ENCODE data around the gene ERG. TPM values are rescaled to one million over a fixed set of nuclear protein-coding genes. Genes with fewer than 3 reads are reported as not detected.

ERG gene
- total RNA-seq, 2 donors from 2014 or later: not detected

DNA sequence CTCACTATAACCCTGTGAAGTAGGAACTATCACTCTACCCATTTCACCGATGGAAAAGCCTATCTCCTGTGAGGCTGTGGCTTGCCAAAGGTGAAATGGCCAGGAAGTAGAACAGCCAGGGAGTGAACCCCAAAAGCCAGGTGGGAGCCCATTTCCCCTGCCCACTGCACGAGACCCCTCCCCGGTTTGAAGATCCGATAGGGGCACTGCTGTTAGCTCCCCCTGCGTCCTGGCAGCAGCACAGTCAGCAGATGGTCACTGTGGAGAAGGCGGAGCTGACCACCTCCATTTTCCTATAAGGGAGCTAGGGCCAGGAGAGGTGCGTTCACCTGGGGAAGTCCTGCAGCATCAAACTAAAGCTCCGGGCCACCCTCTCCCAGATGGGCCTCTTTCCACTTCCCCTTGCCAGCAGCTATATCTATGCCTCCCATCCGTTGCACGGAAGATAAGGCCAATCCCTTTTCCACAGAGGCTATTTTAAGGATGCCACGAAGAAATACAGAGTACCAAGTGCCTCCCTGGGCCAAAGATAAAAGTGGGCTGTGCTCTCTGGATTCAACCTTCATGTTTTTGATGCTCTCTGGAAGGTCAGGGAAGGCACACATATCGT, 7.8 kb downstream of the ERG start:
- Mint-ChIP-seq H3K9me3 (no peaks in the 10 kb centered on the region), H3K27me3 (peaks cover 26% of the 10 kb centered on the region), H3K36me3 (ENCODE audit: low read depth) (no peaks in the 10 kb centered on the region), H3K4me1 (no peaks in the 10 kb centered on the region), H3K27ac (no peak overlapping the region), H3K4me3 (no peak overlapping the region)
- ATAC-seq (replicated peaks): no peak

DNA sequence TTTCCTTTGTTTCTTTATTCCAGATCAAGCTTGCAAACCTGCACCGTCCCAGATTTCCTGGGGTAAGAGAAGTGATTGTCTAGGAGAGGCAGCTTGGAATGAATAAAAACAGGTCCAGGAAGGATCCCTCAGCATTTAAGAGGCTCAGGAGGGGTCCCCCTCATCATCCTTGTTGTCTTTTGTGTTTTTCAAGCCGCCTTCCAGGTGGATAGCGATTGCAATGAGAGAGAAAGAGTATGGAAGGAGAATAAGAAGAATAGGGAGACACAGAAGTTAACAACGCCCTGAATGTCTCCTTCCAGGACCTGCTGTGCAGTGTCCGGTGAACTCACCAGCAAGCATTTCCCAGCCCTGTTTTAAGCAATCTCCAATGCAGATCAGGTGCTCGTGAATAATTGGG, 8.5 kb downstream of the ERG start:
- no peaks in the 10 kb centered on the region for H3K9me3 Mint-ChIP-seq
- no peak for ATAC-seq (replicated peaks)
- no peaks in the 10 kb centered on the region for H3K4me1 Mint-ChIP-seq
- no peak overlapping the region for H3K27ac Mint-ChIP-seq
- peaks cover 20% of the 10 kb centered on the region for H3K27me3 Mint-ChIP-seq
- no peak overlapping the region for H3K4me3 Mint-ChIP-seq
- H3K36me3 Mint-ChIP-seq (ENCODE audit: low read depth): no peaks in the 10 kb centered on the region

DNA sequence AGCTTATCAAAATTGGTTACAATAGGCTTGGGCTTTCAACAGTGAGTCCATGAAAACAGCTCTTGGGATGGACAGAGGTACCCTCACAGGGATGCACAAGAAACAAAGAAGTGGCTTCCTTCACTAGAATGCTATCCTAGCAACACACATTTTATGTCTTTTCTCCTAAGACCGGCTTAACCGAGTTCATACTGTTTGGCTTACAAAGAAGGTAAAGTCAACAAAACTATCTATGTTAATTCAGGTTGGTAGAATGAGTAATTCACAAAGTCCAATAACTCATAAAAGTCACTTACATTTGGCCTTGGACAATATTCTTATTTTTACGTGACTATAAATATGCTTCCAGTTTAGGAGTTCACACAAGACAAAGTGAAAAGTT, 9.0 kb downstream of the ERG start:
- Mint-ChIP-seq H3K9me3 (no peaks in the 10 kb centered on the region), H3K4me1 (no peaks in the 10 kb centered on the region), H3K27ac (no peak overlapping the region), H3K36me3 (ENCODE audit: low read depth) (no peaks in the 10 kb centered on the region), H3K27me3 (peaks cover 22% of the 10 kb centered on the region), H3K4me3 (no peak overlapping the region)
- ATAC-seq (replicated peaks): no peak

DNA sequence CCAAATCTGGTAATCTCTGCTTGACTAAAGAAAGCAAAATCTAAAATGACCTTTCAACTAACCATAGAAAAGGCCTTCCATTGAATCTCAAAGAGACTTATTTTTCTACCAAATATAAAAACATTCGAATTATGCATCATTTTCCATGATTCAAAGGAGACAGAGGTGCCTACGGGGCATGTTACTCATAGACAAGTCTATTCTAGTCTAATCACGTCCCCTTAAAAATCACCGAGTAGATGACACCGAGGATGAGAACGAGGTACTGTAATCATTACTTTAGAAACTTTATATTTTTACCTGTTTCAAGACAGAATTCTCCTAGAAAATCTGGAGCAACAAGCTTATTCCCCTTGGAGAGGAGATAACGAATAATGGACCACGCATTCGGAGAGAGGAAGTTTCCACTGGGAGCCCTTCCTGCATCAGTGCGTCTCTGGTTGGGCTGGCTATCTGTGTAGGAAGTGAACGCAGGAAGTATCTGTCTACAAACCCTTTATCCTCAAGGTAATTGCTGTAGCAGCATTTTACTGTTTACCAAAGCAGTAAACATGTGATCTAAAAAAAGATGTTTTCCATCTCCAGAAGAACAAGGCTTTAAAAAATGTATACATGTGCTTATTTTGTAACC, 9.5 kb downstream of the ERG start:
- Mint-ChIP-seq H3K4me3 (no peak overlapping the region), H3K4me1 (no peaks in the 10 kb centered on the region), H3K36me3 (ENCODE audit: low read depth) (no peaks in the 10 kb centered on the region), H3K27me3 (peaks cover 23% of the 10 kb centered on the region), H3K9me3 (no peaks in the 10 kb centered on the region), H3K27ac (no peak overlapping the region)
- ATAC-seq (replicated peaks): no peak

DNA sequence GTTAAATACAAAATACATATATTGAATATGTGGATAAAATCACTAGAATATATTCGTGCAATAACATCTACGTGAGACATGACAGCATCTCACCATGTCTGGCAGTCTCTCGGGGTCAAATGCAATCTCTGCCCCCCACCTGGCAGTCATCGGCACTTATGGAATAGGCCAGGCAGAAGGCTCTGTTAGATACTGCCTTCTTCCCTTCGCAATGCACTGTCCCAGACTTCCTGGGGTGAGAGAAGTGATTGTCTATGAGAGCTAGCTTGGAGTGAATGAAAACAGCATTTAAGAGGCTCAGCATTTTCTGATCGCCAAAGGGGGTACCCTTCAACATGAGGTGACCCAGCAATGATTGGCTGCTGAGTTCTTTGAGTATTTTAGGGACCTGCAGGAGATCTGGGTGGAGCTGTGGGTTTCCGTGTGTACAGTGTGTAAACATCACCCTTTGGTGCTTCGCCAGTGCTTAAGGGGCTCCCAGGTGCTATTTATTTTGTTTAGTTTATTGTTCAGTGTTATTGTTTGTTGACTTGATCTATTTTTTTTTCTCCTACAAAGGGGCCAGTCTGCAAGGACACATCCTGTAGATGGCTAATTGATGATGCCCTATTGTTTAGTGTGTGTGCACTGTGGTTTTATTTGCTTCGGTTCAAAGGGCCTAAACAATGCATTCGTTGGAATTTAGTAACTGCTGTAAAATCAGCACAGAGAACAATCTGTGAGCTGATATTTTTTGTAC, 10.2 kb downstream of the ERG start:
- Mint-ChIP-seq H3K27me3 (peaks cover 21% of the 10 kb centered on the region), H3K4me3 (no peak overlapping the region), H3K36me3 (ENCODE audit: low read depth) (no peaks in the 10 kb centered on the region), H3K4me1 (no peaks in the 10 kb centered on the region), H3K27ac (no peak overlapping the region), H3K9me3 (no peaks in the 10 kb centered on the region)
- no peak for ATAC-seq (replicated peaks)

DNA sequence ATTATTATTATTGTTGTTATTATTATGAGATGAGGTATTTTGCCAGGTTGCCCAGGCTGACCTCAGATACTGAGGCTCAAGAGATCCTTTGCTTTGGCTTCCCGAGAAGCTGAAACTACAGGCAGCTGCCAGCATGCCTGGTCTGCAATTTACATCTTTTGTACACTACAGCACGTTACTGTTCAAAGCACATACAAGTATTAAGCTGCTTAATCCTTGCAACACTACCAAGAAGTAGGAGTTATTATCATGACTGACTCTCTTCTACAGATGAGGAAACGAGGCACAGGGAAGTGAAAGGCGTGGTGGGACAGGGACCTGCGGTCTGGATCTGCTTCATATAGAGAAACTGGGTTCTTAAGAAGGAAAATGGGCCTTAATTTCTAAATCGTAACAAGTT, 11.6 kb downstream of the ERG start:
- Mint-ChIP-seq H3K27ac (no peak overlapping the region), H3K4me3 (no peak overlapping the region), H3K36me3 (ENCODE audit: low read depth) (no peaks in the 10 kb centered on the region), H3K27me3 (peaks cover 21% of the 10 kb centered on the region), H3K4me1 (no peaks in the 10 kb centered on the region), H3K9me3 (no peaks in the 10 kb centered on the region)
- no peak for ATAC-seq (replicated peaks)

DNA sequence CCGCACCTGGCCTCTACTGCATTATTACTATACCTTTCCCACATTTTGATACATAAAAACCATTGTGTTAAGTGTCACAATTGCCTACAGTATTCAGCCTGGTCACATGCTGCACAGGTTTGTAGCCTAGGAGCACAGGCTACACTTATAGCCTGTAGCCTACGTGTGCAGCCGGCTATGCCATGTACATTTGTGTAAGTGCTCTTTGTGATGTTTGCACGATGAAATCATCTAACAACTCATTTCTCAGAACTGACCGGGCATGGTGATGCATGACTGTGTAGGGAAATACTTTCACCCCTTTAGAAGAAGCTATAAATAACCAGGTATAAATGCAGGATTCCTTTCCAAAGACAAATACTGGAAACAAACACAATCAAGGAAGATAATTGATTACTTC, 12.1 kb downstream of the ERG start:
- H3K27me3 Mint-ChIP-seq: peaks cover 20% of the 10 kb centered on the region
- no peak for ATAC-seq (replicated peaks)
- no peak overlapping the region for H3K4me3 Mint-ChIP-seq
- H3K27ac Mint-ChIP-seq: no peak overlapping the region
- H3K9me3 Mint-ChIP-seq: no peaks in the 10 kb centered on the region
- H3K4me1 Mint-ChIP-seq: no peaks in the 10 kb centered on the region
- no peaks in the 10 kb centered on the region for H3K36me3 Mint-ChIP-seq (ENCODE audit: low read depth)

DNA sequence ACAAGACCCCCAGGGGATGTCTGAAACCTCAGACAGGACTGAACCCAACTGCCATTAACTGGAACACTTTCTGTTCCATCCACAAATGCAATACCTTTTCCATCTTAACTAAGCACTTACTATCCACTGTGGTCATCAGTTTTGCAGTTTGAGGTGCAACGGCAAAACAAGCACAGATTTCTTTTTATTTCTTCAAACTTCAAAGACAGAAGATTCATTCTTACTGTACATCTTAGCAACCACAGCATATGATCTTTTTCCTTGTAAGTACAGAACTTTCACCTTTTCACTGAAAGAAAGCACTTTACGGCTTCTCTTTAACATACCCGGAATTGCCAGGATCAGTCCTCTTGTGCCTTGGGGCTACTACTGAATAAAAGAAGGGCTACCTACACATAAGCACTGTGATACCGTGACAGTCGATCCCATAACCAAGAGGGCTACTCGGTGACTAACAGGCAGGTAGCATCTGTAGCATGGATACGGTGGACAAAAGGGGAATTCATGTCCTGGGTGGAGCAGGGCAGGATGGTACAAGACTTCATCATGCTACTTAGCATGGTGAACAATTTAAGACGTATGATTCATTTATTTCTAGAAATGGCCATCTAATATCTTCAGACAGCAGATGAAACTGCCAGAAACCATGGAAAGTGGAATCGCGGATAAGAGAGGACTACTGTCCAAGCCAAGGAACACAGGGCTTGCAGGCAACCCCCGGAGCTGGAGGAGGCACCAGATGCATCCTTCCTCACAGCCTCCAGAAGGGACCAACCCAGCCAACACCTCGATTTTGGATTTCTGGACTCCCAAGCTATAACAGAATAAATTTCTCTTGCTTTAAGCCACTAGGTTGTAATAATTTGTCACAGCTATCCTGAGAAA, 18.4 kb downstream of the ERG start:
- H3K4me3 Mint-ChIP-seq: no peak overlapping the region
- no peak overlapping the region for H3K27ac Mint-ChIP-seq
- ATAC-seq (replicated peaks): no peak
- no peaks in the 10 kb centered on the region for H3K36me3 Mint-ChIP-seq (ENCODE audit: low read depth)
- H3K27me3 Mint-ChIP-seq: peaks cover 57% of the 10 kb centered on the region
- no peaks in the 10 kb centered on the region for H3K9me3 Mint-ChIP-seq
- no peaks in the 10 kb centered on the region for H3K4me1 Mint-ChIP-seq

DNA sequence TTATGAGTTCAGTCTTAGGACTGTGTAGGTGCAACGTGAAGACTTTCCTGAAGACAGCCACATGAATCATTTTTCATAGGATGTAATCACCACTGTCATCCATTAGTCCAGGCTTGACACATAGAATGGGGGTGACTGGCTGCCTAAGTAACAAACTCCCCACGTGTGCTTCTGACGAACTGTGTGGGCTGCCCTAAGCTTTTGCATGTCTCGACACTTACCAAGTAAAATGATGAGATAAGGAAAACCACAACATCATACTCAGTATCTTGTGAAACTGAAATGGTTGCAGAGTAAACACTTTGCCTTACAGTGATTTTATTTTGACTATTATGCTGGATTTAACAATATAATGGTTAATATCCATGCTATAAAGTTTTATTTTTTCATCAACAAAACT, 19.5 kb downstream of the ERG start:
- Mint-ChIP-seq H3K27me3 (peaks cover 59% of the 10 kb centered on the region), H3K4me1 (no peaks in the 10 kb centered on the region), H3K36me3 (ENCODE audit: low read depth) (no peaks in the 10 kb centered on the region), H3K9me3 (no peaks in the 10 kb centered on the region), H3K4me3 (no peak overlapping the region), H3K27ac (no peak overlapping the region)
- peak; percentile 72 for ATAC-seq (replicated peaks)

DNA sequence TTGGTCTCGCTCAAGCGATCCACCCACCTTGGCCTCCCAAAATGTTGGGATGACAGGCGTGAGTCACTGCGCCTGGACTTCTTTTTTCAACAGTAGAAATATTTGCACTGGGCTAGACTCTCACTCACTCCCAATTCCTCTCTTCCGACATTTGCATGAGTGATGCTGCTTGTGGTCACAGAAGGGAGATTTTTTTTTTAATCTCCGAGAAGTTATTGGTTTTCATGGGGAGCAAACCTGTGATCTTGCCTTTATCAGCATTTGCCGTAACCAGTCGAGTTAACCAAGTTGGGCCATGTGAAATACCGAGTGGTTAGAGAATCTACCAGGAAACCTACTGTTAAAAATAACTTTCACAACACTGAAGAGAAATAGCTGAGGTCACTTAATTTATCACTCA, 21.1 kb downstream of the ERG start:
- Mint-ChIP-seq H3K36me3 (ENCODE audit: low read depth) (no peaks in the 10 kb centered on the region), H3K9me3 (no peaks in the 10 kb centered on the region), H3K27me3 (peaks cover 61% of the 10 kb centered on the region), H3K4me1 (no peaks in the 10 kb centered on the region), H3K27ac (no peak overlapping the region), H3K4me3 (no peak overlapping the region)
- no peak for ATAC-seq (replicated peaks)

DNA sequence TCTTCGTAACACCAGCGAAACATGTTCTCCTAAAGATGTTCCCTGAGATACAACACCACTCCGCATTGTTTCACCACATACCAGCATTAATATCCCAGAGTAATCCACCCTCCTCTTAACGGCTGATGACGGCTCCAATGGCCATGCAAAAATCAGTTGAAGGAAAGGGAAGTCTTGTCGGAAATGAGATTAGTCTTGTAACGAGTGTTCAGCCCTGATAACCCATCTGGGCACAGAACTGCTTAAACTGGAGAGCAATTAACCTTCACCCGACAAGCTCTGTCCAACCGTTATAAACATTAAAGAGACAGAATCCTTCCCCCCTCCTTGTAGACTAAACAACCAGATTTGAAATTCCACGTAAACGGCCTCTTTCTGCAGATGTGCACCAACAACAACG, 21.9 kb downstream of the ERG start:
- Mint-ChIP-seq H3K36me3 (ENCODE audit: low read depth) (no peaks in the 10 kb centered on the region), H3K4me1 (no peaks in the 10 kb centered on the region), H3K27me3 (peaks cover 65% of the 10 kb centered on the region), H3K9me3 (no peaks in the 10 kb centered on the region), H3K27ac (no peak overlapping the region), H3K4me3 (no peak overlapping the region)
- no peak for ATAC-seq (replicated peaks)

DNA sequence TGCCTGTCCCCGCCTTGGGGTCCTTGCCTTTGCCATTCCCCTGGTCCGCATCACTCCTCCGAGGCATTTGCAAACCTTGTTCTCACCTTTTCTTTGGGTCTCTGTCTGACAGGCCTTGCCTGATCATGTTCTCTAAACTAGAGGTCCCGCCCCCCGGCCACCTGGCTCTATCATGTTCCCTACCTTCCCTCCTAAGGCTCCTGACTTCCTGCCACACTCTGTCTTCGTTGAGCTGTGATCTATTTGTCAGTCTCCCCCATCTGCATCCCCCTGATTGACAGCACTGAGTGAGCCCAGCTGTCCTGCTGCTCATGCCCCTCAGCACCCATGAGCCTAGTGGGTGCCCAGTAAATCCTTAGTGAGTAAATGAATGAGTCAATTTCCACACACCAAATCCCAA, 22.8 kb downstream of the ERG start:
- ATAC-seq (replicated peaks): no peak
- no peaks in the 10 kb centered on the region for H3K36me3 Mint-ChIP-seq (ENCODE audit: low read depth)
- no peak overlapping the region for H3K4me3 Mint-ChIP-seq
- no peak overlapping the region for H3K27ac Mint-ChIP-seq
- peaks cover 72% of the 10 kb centered on the region for H3K27me3 Mint-ChIP-seq
- H3K4me1 Mint-ChIP-seq: no peaks in the 10 kb centered on the region
- no peaks in the 10 kb centered on the region for H3K9me3 Mint-ChIP-seq

DNA sequence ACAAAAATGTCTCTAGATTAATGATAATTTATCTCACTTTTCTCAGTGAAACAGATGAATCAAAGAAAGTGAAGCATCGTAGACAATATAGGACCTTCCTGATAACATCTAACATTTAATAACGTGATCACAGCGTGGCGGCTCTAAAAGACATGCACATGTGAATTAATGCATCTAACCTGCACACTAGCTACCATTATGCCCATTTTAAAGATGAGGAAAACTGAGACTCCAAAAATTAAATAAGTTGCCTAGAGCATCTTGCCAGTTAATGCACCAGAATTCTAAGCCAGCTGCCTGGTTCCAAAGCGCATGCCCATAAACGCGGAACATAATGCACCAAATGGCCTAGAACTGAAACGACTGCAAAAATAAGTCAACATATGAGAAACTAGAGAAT, 23.5 kb downstream of the ERG start:
- Mint-ChIP-seq H3K9me3 (no peaks in the 10 kb centered on the region), H3K27ac (no peak overlapping the region), H3K36me3 (ENCODE audit: low read depth) (no peaks in the 10 kb centered on the region), H3K4me3 (no peak overlapping the region), H3K4me1 (no peaks in the 10 kb centered on the region), H3K27me3 (peaks cover 70% of the 10 kb centered on the region)
- ATAC-seq (replicated peaks): no peak

DNA sequence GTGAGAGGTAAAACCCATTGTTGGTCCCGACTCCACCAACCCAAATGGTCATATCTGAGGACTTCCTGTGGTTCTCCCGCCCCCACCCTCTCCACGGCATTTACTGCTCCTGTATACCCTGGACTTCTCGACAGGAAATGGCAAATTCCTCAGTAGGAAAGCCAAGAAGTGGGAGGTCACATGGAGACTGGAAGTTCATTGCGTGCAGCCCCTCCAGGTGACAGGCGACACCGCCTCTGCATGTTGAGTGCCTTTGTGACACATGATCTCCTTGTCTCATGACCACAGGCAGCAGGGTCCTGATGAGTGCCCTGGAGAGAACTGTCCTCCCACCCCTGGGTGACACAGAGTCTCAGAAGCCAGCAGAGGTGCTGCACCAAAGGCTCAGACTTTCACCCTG, 24.2 kb downstream of the ERG start:
- Mint-ChIP-seq H3K27ac (no peak overlapping the region), H3K9me3 (no peaks in the 10 kb centered on the region), H3K36me3 (ENCODE audit: low read depth) (no peaks in the 10 kb centered on the region), H3K4me1 (no peaks in the 10 kb centered on the region), H3K4me3 (no peak overlapping the region), H3K27me3 (peaks cover 63% of the 10 kb centered on the region)
- no peak for ATAC-seq (replicated peaks)

Data from activated T-helper 17 cell treated with anti-CD3 and anti-CD28 coated beads, Interleukin-2, amount 50 U/mL, for 72 hours (primary cell).